ENCODE data around the gene DEUP1. TPM values are rescaled to one million over a fixed set of nuclear protein-coding genes. Genes with fewer than 3 reads are reported as not detected.

The DEUP1 gene
- total RNA-seq, 3 donors from 2014 or later: not detected

DNA sequence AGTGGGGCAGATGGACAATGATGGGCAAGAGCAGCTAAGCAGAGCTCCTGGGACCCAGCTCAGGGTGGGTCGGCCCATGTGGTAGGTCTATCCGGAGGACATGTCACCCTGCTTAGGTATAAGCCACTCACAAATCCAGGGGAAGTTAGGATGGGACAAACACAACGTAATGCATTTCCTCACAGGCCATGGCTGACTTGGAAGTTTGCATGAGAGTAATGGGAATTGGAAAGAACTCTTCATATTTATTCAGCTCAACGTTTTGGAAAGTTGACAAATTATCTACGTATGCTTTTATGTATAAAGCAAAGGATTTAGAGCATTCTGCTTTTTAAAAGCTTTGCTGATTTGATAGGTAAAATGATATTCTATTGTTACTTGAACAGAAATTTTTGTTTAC, 137.7 kb downstream of the DEUP1 start:
- Histone ChIP-seq H3K36me3 (ENCODE audit: low read depth) (no peaks in the 10 kb centered on the region), H3K4me3 (no peak overlapping the region), H3K4me1 (ENCODE audit: low read depth) (no peaks in the 10 kb centered on the region), H3K9me3 (no peaks in the 10 kb centered on the region)
- no peak for ATAC-seq
- intact Hi-C loops (cut with DNase I, micrococcal nuclease): no loop called here
- DNase-seq: no peak
- TF ChIP-seq, protein P1, sequence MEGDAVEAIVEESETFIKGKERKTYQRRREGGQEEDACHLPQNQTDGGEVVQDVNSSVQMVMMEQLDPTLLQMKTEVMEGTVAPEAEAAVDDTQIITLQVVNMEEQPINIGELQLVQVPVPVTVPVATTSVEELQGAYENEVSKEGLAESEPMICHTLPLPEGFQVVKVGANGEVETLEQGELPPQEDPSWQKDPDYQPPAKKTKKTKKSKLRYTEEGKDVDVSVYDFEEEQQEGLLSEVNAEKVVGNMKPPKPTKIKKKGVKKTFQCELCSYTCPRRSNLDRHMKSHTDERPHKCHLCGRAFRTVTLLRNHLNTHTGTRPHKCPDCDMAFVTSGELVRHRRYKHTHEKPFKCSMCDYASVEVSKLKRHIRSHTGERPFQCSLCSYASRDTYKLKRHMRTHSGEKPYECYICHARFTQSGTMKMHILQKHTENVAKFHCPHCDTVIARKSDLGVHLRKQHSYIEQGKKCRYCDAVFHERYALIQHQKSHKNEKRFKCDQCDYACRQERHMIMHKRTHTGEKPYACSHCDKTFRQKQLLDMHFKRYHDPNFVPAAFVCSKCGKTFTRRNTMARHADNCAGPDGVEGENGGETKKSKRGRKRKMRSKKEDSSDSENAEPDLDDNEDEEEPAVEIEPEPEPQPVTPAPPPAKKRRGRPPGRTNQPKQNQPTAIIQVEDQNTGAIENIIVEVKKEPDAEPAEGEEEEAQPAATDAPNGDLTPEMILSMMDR (IDR thresholded peaks at IDR 0.05): no peak

DNA sequence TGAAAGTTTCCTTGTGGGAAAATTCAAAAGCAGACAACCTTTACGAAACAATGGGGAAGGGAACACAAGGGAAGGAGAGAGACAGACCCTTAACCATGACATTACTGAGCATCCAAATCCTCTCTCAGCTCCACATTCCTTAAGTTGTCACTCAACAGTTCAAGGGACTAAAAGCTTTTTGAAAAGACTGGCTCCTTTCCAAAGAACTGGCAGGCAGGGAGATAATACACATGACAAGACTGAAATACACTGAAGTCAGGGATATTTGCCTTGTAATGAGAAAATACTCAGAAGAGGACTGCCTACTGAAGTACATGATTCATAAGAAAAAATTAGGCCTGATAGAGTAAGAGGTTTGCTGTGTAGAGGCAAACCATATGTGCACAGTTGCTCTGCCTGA, 143.6 kb downstream of the DEUP1 start:
- no peak for DNase-seq
- Histone ChIP-seq H3K4me3 (no peak overlapping the region), H3K4me1 (ENCODE audit: low read depth) (no peaks in the 10 kb centered on the region), H3K9me3 (no peaks in the 10 kb centered on the region), H3K36me3 (ENCODE audit: low read depth) (no peaks in the 10 kb centered on the region)
- TF ChIP-seq, protein P1 (IDR thresholded peaks at IDR 0.05): no peak
- ATAC-seq: no peak
- intact Hi-C loops (cut with DNase I, micrococcal nuclease): no loop called here

DNA sequence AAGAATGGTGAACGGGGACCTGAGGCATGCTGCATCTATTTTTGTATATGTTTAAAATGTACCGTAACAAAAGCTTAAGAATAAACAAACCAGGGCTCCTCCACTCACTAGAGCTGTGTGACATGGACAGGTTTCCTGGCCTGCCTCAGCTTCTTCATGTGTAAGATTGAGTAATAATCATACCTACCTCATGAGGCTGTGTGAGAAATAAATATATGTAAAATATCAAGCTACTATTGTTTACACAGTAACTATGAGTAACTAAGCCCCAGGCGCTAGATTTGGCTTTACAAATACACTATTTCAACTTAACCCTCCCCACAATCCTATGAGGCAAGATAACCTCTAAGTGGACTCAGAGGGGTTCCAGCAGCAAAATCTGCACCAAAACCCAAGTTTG, 146.3 kb downstream of the DEUP1 start:
- no peaks in the 10 kb centered on the region for H3K36me3 ChIP-seq (ENCODE audit: low read depth)
- no peak for ATAC-seq
- peaks cover 11% of the 10 kb centered on the region for H3K4me1 ChIP-seq (ENCODE audit: low read depth)
- no peak for DNase-seq
- H3K4me3 ChIP-seq: no peak overlapping the region
- TF ChIP-seq, protein P1 (IDR thresholded peaks at IDR 0.05): no peak
- H3K9me3 ChIP-seq: no peaks in the 10 kb centered on the region
- intact Hi-C loops (cut with DNase I, micrococcal nuclease): no loop called here

DNA sequence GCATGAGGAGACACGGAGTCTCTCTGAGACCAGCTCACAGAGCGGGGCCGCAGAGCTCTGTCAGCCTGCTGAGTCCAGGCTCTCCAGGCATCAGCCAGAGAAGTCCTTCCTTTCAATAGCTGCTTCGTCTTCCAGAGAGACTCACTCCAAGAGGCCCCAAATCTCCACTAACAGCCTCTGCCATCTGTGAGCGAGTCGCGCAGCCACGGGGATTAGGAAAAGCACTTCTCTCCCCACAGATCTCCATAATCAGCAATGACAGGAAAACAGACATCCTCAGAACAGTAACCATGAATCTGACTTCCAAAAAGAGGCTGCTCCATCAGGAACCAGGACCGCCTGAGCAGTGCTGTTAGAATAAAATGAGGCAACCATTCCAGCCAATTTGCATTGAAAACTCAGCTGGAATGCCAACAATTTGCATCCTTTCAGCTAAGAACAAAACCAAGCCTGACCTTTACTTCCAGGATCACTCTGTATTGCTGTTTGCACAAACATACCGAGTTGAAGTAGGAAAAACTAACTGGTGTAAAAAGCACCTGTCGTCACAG, 147.2 kb downstream of the DEUP1 start:
- no peaks in the 10 kb centered on the region for H3K9me3 ChIP-seq
- H3K36me3 ChIP-seq (ENCODE audit: low read depth): no peaks in the 10 kb centered on the region
- intact Hi-C loops (cut with DNase I, micrococcal nuclease): no loop called here
- TF ChIP-seq, protein P1 (IDR thresholded peaks at IDR 0.05): no peak
- DNase-seq (no peak), ATAC-seq (no peak)
- no peak overlapping the region for H3K4me3 ChIP-seq
- H3K4me1 ChIP-seq (ENCODE audit: low read depth): peaks cover 15% of the 10 kb centered on the region

- Histone ChIP-seq H3K36me3 (ENCODE audit: low read depth) (no peaks in the 10 kb centered on the region), H3K4me3 (no peak overlapping the region), H3K9me3 (no peaks in the 10 kb centered on the region), H3K4me1 (ENCODE audit: low read depth) (peaks cover 19% of the 10 kb centered on the region)
- intact Hi-C loops (cut with DNase I, micrococcal nuclease): no loop called here
- DNase-seq (no peak), ATAC-seq (no peak)
- TF ChIP-seq, protein P1 (IDR thresholded peaks at IDR 0.05): no peak
Observed at GRCh38 chr11:93478841-93479240, 148.3 kb downstream of the DEUP1 start.

DNA sequence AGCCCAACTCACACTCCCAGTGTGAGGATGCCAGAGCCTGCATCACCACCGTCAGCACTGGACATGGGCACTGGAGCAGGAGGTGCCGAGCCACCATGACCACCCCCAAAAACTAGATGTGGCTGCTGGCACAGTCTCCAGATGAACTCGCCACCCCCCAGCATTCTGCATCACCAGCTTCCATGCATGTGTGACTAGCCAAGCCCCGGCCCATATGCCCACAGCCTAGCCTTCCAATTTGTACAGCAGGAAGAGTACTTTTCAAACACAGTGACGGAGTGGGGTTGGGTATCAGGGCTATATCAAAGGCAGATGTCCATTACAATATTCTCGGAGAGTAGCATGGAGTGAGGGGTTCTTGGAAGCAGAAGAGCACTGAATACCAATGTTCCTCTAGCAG, 149.7 kb downstream of the DEUP1 start:
- no peak for ATAC-seq
- intact Hi-C loops (cut with DNase I, micrococcal nuclease): no loop called here

More for the DNA sequence above, 149.7 kb downstream of the DEUP1 start:
- no peak for DNase-seq
- peaks cover 24% of the 10 kb centered on the region for H3K4me1 ChIP-seq (ENCODE audit: low read depth)
- H3K9me3 ChIP-seq: no peaks in the 10 kb centered on the region
- H3K4me3 ChIP-seq: no peak overlapping the region
- H3K36me3 ChIP-seq (ENCODE audit: low read depth): no peaks in the 10 kb centered on the region
- TF ChIP-seq, protein P1 (IDR thresholded peaks at IDR 0.05): no peak

All from mucosa of descending colon (tissue), 3 donors.